Measurements from ENCODE around the gene ZACN.

DNA sequence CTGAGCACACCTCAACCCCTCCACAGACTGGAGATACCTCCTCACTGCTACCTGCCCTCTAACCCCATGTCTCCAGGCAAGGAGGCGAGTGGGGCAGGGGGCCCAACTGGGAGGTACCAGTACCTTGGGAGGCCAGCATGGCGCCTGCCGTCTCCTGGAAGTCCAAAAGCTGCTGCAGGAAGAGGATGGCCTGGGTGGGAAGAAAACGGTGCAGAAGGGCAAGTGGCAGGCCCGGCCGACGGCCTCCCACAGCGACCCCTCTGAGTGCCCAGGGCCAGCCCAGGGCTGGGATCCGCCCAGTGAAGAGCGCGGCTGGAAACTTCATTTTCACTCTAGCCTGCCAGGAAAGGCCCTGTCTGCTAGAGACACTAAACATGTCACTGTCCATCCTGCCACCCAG lies 8.5 kb downstream of the ZACN start:
- TF ChIP-seq TAF1 (IDR thresholded peaks at IDR 0.05; ENCODE audit: borderline replicate concordance, insufficient read depth, low read length) = no peak
- no peak for TF ChIP-seq POLR2AphosphoS5 (IDR thresholded peaks at IDR 0.05; ENCODE audit: low read depth, low read length)
